SK-N-SH treated with all-trans-retinoic acid at 6 μM for 48 hours (cell line): ENCODE data around the gene PIGL.

Experiments
- CREB5 ChIP-seq: fragments of 250-450 bp; sonication (Bioruptor Pico); IDR thresholded peaks from 2 replicates; pipeline ENCODE4 v1.5.1; 2020; ENCODE audit warnings: low read depth, mild to moderate bottlenecking, moderate library complexity
- CSDC2 ChIP-seq: fragments of 250-450 bp; sonication (Bioruptor Pico); IDR thresholded peaks from 2 replicates; pipeline ENCODE4 v1.5.0; 2020; ENCODE audit warnings: mild to moderate bottlenecking, moderate library complexity
- GLIS3 ChIP-seq: fragments of 250-450 bp; sonication (Bioruptor Pico); IDR thresholded peaks from 2 replicates; pipeline ENCODE4 v1.5.0; 2020; ENCODE audit warnings: mild to moderate bottlenecking, moderate library complexity
- ISL1 ChIP-seq: fragments of 250-450 bp; sonication (Bioruptor Pico); IDR thresholded peaks from 2 replicates; pipeline ENCODE4 v2.1.2; 2022; ENCODE audit warnings: mild to moderate bottlenecking, moderate library complexity
- PPARA ChIP-seq: fragments of 250-450 bp; sonication (Bioruptor Pico); IDR thresholded peaks from 2 replicates; pipeline ENCODE4 v1.5.0; 2020; ENCODE audit warnings: mild to moderate bottlenecking, borderline replicate concordance
- RARB ChIP-seq: fragments of 250-450 bp; sonication (Bioruptor Pico); IDR thresholded peaks from 2 replicates; pipeline ENCODE4 v1.8.0; 2021; ENCODE audit warnings: mild to moderate bottlenecking, moderate library complexity
- ZFP3 ChIP-seq: fragments of 250-450 bp; sonication (Bioruptor Pico); IDR thresholded peaks from 2 replicates; pipeline ENCODE4 v1.5.0; 2020; ENCODE audit warnings: mild to moderate bottlenecking, moderate library complexity
- ZFP30 ChIP-seq: fragments of 450-650 bp; formaldehyde crosslinking; IDR thresholded peaks from 2 replicates; pipeline ENCODE4 v1.5.0; 2022; ENCODE audit warnings: mild to moderate bottlenecking, moderate library complexity
- ZNF70 ChIP-seq: fragments of 450-650 bp; formaldehyde crosslinking; IDR thresholded peaks from 2 replicates; pipeline ENCODE4 v1.5.0; 2020; ENCODE audit warnings: mild to moderate bottlenecking, moderate library complexity

GRCh38 chr17:16297367-16298139 lies 80.5 kb downstream of the PIGL start:
- TF ChIP-seq GLIS3 (CRISPR knock-in tag) (no peak), ZNF70 (CRISPR knock-in tag) (no peak), PPARA (CRISPR knock-in tag) (no peak), CSDC2 (no peak), RARB (CRISPR knock-in tag) (no peak), ISL1 (CRISPR knock-in tag) (no peak), CREB5 (no peak), ZFP30 (CRISPR knock-in tag) (no peak), ZFP3 (CRISPR knock-in tag) (no peak)
